Transverse colon (tissue), 4 donors: ENCODE results near the gene HOXD11. TPM values are rescaled to one million over a fixed set of nuclear protein-coding genes. Genes with fewer than 3 reads are reported as not detected.

Source experiments
- DNase-seq: peaks from one replicate; pipeline ENCODE4 v3.0.0-alpha.2; 2019
- H3K27ac ChIP-seq, 4 donors: fragments of 200-600 bp; sonication (generic); 2 replicates each; pipeline ENCODE4 v1.5.1; 2016 to 2018; ENCODE audit warnings: inconsistent platforms in 4 of 4
- H3K27me3 ChIP-seq: fragments of 200-600 bp; sonication (generic); 2 replicates; pipeline ENCODE4 v1.5.1; 2017; ENCODE audit warnings: inconsistent platforms
- H3K36me3 ChIP-seq, 4 donors: fragments of 200-600 bp; sonication (generic); 2 replicates each; pipeline ENCODE4 v1.5.1; 2017 to 2019; ENCODE audit warnings: inconsistent platforms in 4 of 4
- H3K4me1 ChIP-seq, 4 donors: fragments of 200-600 bp; sonication (generic); 2 replicates each; pipeline ENCODE4 v1.5.1; 2017 to 2020; ENCODE audit warnings: inconsistent platforms in 4 of 4
- H3K4me3 ChIP-seq, 4 donors: fragments of 200-600 bp; sonication (generic); 1 replicate in 1 of 4; 2 replicates in 3 of 4; pipeline versions ENCODE4 v1.5.1 to v1.6.1; 2017 to 2019; ENCODE audit warnings: inconsistent platforms in 4 of 4
- H3K9me3 ChIP-seq, 2 donors: fragments of 200-600 bp; sonication (generic); 2 replicates each; pipeline ENCODE4 v1.5.1; 2017 to 2019; ENCODE audit warnings: inconsistent platforms in 2 of 2
- EP300 ChIP-seq: sonication (generic); formaldehyde crosslinking; IDR thresholded peaks from one replicate; pipeline ENCODE4 v1.6.1; 2017; ENCODE audit warnings: antibody characterized with exemption, low read depth
- POLR2A ChIP-seq: fragments of 450-650 bp; IDR thresholded peaks from one replicate; pipeline ENCODE4 v1.6.1; 2016; ENCODE audit warnings: antibody characterized with exemption, mild to moderate bottlenecking, moderate library complexity
- POLR2AphosphoS5 ChIP-seq, 3 donors: sonication (generic); formaldehyde crosslinking; IDR thresholded peaks; one replicate each; pipeline ENCODE4 v1.6.1; 2016; ENCODE audit warnings: antibody characterized with exemption in 3 of 3
- WGBS, 2 donors: methylation state at CpG; one replicate each; pipeline ENCODE4 v1.1.5; 2018; ENCODE audit warnings: low coverage in 1 of 2; 5-methylcytosine and 5-hydroxymethylcytosine counted together
- in situ Hi-C, 4 donors: fragments of 200-750 bp; cut with MboI; loops; one replicate each; pipeline versions ENCODE4 v1.15.0 to v1.15.1; 2017; ENCODE audit warnings: low sequenced_read_pairs in 3 of 4, low pct_ligation_motif_present in 1 of 4, low pct_unique_long_range_greater_than_20kb in 1 of 4
- intact Hi-C: fragments of 100-400 bp; cut with DNase I; formaldehyde crosslinking; loops from one replicate; pipeline ENCODE4 v1.15.1; 2023; ENCODE audit warnings: low total_unique reads
- total RNA-seq, 4 donors: library from RNA; depleted of rRNA; stranded (reverse); fragments of >200 nt; gene quantifications; one replicate each; pipeline ENCODE4 v1.1.0, GENCODE V29; 2016
- TF ChIP-seq, protein P1 (sequence below), 5 experiments: fragments of 200-600 bp in 3 of 5; fragments of 450-650 bp in 2 of 5; sonication (generic) in 3 of 5; IDR thresholded peaks; 1 replicate in 2 of 5; 2 replicates in 3 of 5; pipeline ENCODE4 v1.5.1; 2016 to 2017; ENCODE audit warnings: antibody characterized with exemption in 5 of 5, inconsistent platforms in 3 of 5, mild to moderate bottlenecking in 2 of 5, moderate library complexity in 1 of 5

The HOXD11 gene
- total RNA-seq, 4 donors from 2014 or later, result 0.41 to 13.5 (median 4.4) TPM

DNA sequence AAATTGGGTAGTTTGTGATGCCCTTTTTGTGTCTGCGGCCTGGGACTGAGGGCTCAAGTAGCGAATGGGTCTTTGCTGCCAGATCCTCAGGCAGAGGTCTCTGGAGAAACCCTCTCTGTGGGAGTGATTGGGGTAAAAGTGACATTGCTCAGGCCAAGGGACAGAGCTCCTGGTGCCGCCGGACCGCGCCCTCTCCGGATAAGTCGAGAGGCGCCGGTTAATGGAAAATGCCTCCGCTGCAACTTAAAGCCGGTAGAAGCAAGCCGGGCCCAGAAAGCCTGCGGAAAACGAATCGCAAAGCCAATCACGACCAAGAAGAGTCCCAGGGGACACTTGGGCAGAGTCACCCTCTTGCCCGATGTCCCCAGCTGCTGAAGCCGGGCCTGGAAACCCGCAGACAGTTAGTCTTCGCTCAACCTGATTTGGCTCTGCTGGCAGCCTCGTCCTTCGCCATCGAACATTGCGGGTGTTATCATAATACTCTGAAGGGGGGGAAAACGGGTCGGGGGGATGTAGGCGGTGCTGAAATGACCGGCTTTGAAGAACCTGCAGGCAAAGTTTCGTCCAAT, 7.8 kb upstream of the HOXD11 start:
- intact Hi-C loops, result no loop called here
- H3K4me3 ChIP-seq, result no peak overlapping the region
- peaks cover 0 to 30% (median 23%) of the 10 kb centered on the region in 4 donors for H3K4me1 ChIP-seq
- H3K27ac ChIP-seq, result no peak overlapping the region
- H3K36me3 ChIP-seq, result no peaks in the 10 kb centered on the region
- TF ChIP-seq EP300 (no peak), POLR2AphosphoS5 (IDR thresholded peaks at IDR 0.05) (no peak), POLR2A (no peak)
- TF ChIP-seq, protein P1, sequence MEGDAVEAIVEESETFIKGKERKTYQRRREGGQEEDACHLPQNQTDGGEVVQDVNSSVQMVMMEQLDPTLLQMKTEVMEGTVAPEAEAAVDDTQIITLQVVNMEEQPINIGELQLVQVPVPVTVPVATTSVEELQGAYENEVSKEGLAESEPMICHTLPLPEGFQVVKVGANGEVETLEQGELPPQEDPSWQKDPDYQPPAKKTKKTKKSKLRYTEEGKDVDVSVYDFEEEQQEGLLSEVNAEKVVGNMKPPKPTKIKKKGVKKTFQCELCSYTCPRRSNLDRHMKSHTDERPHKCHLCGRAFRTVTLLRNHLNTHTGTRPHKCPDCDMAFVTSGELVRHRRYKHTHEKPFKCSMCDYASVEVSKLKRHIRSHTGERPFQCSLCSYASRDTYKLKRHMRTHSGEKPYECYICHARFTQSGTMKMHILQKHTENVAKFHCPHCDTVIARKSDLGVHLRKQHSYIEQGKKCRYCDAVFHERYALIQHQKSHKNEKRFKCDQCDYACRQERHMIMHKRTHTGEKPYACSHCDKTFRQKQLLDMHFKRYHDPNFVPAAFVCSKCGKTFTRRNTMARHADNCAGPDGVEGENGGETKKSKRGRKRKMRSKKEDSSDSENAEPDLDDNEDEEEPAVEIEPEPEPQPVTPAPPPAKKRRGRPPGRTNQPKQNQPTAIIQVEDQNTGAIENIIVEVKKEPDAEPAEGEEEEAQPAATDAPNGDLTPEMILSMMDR (IDR thresholded peaks at IDR 0.05), result no peak
- no peak for DNase-seq
- H3K27me3 ChIP-seq, result peaks cover 100% of the 10 kb centered on the region
- H3K9me3 ChIP-seq, result no peaks in the 10 kb centered on the region
- 36 to 49% methylated on average over 17 to 30 of the region's 30 CpGs for WGBS, 2 donors
- in situ Hi-C loops, result loop anchor here in 3 of 4 donors (10.0 to 25.0 kb wide), 4 partner anchors 412 to 737 kb away; no protein-coding TSS in a partner anchor

DNA sequence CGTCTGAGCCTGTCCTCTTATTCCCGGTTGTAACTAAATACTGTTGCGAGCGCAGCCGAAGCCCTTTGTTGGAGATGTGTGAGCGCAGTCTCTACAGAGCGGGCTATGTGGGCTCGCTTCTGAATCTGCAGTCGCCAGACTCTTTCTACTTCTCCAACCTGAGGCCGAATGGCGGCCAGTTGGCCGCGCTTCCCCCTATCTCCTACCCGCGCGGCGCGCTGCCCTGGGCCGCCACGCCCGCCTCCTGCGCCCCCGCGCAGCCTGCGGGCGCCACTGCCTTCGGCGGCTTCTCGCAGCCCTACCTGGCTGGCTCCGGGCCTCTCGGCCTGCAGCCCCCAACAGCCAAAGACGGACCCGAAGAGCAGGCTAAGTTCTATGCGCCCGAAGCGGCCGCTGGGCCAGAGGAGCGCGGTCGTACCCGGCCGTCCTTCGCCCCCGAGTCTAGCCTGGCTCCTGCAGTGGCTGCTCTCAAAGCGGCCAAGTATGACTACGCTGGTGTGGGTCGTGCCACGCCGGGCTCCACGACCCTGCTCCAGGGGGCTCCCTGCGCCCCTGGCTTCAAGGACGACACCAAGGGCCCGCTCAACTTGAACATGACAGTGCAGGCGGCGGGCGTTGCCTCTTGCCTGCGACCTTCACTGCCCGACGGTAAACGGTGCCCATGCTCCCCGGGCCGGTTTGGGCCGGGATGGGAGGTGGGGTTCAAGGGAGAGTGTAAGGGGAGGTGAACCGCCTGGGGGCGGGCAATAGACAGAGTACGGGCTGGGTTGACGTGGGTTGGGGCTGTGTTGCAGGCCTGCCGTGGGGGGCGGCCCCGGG, 7.1 kb upstream of the HOXD11 start, which contains the start of gene HOXD12:
Gene HOXD12 (plus strand): TSS at position 68 of the 819 bp plus-strand sequence. CDS start 7 bp downstream, at position 75.
- TF ChIP-seq POLR2A (no peak), POLR2AphosphoS5 (IDR thresholded peaks at IDR 0.05) (no peak), EP300 (no peak)
- TF ChIP-seq, protein P1 (IDR thresholded peaks at IDR 0.05), result no peak
- in situ Hi-C loops (loop anchor here (10.0 to 25.0 kb wide), 6 partner anchors 413 to 1037 kb away; no protein-coding TSS in a partner anchor), intact Hi-C loops (no loop called here)
- Histone ChIP-seq H3K4me3 (no peak within 1 kb of the TSS), H3K27me3 (peaks cover 100% of the 10 kb centered on the region), H3K36me3 (no peaks in the 10 kb centered on the region), H3K4me1 (peaks cover 0 to 37% (median 30%) of the 10 kb centered on the region in 4 donors), H3K27ac (no peak within 1 kb of the TSS), H3K9me3 (no peaks in the 10 kb centered on the region)
- DNase-seq, result no peak
- WGBS, 2 donors, result 32 to 40% methylated on average over 5 to 65 of the region's 70 CpGs

DNA sequence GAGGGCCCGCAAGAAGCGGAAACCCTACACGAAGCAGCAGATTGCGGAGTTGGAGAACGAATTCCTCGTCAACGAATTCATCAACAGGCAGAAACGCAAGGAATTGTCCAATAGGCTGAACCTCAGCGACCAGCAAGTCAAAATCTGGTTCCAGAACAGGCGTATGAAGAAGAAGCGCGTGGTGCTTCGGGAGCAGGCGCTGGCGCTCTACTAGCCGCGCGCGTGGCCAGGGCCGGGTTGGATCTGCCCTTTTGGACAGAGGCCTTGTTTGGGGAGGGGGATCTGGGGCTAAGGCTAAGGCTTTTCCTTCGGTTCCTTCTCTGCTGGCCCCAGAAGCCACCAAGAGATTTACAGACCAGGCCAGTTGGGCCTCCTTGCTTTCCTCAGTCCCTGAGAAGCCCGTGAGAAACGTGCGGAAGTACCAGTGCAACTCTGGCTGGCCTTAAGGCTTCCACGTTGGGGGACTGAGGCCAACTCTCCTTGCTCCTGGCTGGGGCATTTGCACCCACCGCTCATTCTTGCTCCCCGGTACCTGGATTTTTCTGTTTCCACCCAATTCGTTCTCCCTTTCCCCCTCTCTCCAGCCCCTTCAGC, 6.4 kb upstream of the HOXD11 start:
- Histone ChIP-seq H3K27ac (no peak overlapping the region), H3K4me3 (no peak overlapping the region), H3K36me3 (no peaks in the 10 kb centered on the region), H3K4me1 (peaks cover 0 to 38% (median 31%) of the 10 kb centered on the region in 4 donors), H3K27me3 (peaks cover 100% of the 10 kb centered on the region), H3K9me3 (no peaks in the 10 kb centered on the region)
- WGBS, 2 donors, result 57 to 67% methylated on average over 6 to 28 of the region's 28 CpGs
- in situ Hi-C loops, result loop anchor here in 3 of 4 donors (25.0 kb wide), 2 partner anchors 712 to 1037 kb away; no protein-coding TSS in a partner anchor
- DNase-seq, result no peak
- TF ChIP-seq POLR2A (no peak), POLR2AphosphoS5 (IDR thresholded peaks at IDR 0.05) (no peak), EP300 (no peak)
- intact Hi-C loops, result no loop called here

GRCh38 chr2:176101216-176101830, 5.8 kb upstream of the HOXD11 start:
- 33 to 49% methylated on average over 2 of the region's 2 CpGs for whole genome bisulfite sequencing, 2 donors
- peaks cover 0 to 37% (median 31%) of the 10 kb centered on the region in 4 donors for H3K4me1 ChIP-seq
- no peak for TF ChIP-seq POLR2A
- TF ChIP-seq EP300, result no peak
- TF ChIP-seq, protein P1 (IDR thresholded peaks at IDR 0.05), result no peak
- TF ChIP-seq POLR2AphosphoS5 (IDR thresholded peaks at IDR 0.05), result no peak
- H3K9me3 ChIP-seq, result no peaks in the 10 kb centered on the region
- H3K36me3 ChIP-seq, result no peaks in the 10 kb centered on the region
- peaks cover 100% of the 10 kb centered on the region for H3K27me3 ChIP-seq
- no peak overlapping the region for H3K27ac ChIP-seq
- H3K4me3 ChIP-seq, result no peak overlapping the region
- in situ Hi-C loops, result loop anchor here in 3 of 4 donors (25.0 kb wide), 2 partner anchors 711 to 1036 kb away; no protein-coding TSS in a partner anchor
- intact Hi-C loops, result no loop called here
- DNase-seq, result no peak
